HCT116 (cell line): ENCODE results near the gene INSL3.

ENCODE experiments used
- EGR1 ChIP-seq: IDR thresholded peaks from 2 replicates; pipeline ENCODE4 v1.6.1; 2012; ENCODE audit warnings: low read depth
- EZH2 ChIP-seq: fragments of 200-600 bp; sonication (generic); IDR thresholded peaks from 2 replicates; pipeline ENCODE4 v1.6.1; 2017; ENCODE audit warnings: antibody characterized with exemption, mixed run types
- POLR2A ChIP-seq: IDR thresholded peaks from 2 replicates; pipeline ENCODE4 v1.7.0; 2011; ENCODE audit warnings: borderline replicate concordance; ENCODE audit not compliant: insufficient read depth, insufficient read length; ENCODE audit errors: extremely low read depth
- POLR2AphosphoS5 ChIP-seq: IDR thresholded peaks from 2 replicates; pipeline ENCODE4 v1.6.1; 2011; ENCODE audit warnings: mild to moderate bottlenecking, low read depth, low read length, moderate library complexity
- TCF7L2 ChIP-seq: IDR thresholded peaks from 2 replicates; pipeline ENCODE4 v1.7.0; 2011; ENCODE audit warnings: borderline replicate concordance, inconsistent platforms; ENCODE audit not compliant: insufficient read depth, insufficient read length; ENCODE audit errors: extremely low read depth
- YY1 ChIP-seq: IDR thresholded peaks from 2 replicates; pipeline ENCODE4 v1.6.1; 2011; ENCODE audit warnings: low read length, low read depth, moderate library complexity, mild to moderate bottlenecking; ENCODE audit not compliant: insufficient replicate concordance; ENCODE audit errors: extremely low read depth
- ZNF274 ChIP-seq: fragments of 200-500 bp; sonication (Bioruptor generic); IDR thresholded peaks from 2 replicates; pipeline ENCODE4 v1.6.1; 2014; ENCODE audit warnings: mild to moderate bottlenecking, low read depth, low read length, inconsistent platforms
- TF ChIP-seq, protein P1 (sequence below): IDR thresholded peaks from 2 replicates; pipeline ENCODE4 v1.6.1; 2012
- TF ChIP-seq, protein P2 (sequence below), 3 experiments: fragments of 200-600 bp in 1 of 3; sonication (generic) in 1 of 3; IDR thresholded peaks in 2 of 3; conservative IDR thresholded peaks in 1 of 3; 2 replicates each; pipeline ENCODE4 v1.5.1; 2012 to 2017; ENCODE audit warnings: low read depth in 2 of 3, low read length in 2 of 3, antibody characterized with exemption in 1 of 3, borderline replicate concordance in 1 of 3, control low read depth in 1 of 3, mild to moderate bottlenecking in 1 of 3, mixed read lengths in 1 of 3, mixed run types in 1 of 3, moderate library complexity in 1 of 3; ENCODE audit not compliant: insufficient read depth in 1 of 3

DNA sequence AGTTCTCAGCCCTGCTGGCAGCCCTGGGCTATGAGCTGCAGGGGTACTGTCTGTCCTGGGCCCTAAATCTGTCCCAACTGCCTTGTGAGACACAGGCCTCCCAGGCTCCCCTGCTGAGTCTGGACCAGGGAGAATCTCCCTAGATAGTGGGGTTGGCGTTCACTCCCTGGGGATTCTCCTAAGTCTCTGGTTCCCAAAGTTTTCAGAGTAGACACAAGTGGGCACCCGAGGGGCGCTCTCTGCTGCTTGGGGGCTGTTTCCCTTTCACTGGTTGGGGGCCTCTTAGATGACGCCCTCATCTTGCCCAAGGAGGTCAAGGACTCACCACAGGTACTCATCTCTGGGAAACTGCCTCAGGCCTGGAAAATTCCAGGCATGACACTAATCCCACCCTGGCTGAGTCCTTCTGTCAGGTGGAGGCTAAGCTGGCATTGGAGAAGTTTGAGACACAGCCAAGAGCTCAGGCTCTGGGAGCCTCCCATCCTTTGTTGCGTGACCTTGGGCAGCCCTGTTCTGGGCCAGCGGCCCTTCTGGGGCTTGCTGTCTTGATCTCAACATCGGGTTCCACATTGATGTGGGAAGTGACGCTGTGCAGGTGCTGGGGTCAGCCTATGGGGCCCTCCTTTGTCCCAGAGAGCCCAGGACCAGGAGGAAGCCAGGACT, 42.3 kb upstream of the INSL3 start:
- TF ChIP-seq ZNF274: no peak
- TF ChIP-seq, protein P1, sequence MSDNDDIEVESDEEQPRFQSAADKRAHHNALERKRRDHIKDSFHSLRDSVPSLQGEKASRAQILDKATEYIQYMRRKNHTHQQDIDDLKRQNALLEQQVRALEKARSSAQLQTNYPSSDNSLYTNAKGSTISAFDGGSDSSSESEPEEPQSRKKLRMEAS: no peak
- TF ChIP-seq POLR2A: no peak
- TF ChIP-seq, protein P2, sequence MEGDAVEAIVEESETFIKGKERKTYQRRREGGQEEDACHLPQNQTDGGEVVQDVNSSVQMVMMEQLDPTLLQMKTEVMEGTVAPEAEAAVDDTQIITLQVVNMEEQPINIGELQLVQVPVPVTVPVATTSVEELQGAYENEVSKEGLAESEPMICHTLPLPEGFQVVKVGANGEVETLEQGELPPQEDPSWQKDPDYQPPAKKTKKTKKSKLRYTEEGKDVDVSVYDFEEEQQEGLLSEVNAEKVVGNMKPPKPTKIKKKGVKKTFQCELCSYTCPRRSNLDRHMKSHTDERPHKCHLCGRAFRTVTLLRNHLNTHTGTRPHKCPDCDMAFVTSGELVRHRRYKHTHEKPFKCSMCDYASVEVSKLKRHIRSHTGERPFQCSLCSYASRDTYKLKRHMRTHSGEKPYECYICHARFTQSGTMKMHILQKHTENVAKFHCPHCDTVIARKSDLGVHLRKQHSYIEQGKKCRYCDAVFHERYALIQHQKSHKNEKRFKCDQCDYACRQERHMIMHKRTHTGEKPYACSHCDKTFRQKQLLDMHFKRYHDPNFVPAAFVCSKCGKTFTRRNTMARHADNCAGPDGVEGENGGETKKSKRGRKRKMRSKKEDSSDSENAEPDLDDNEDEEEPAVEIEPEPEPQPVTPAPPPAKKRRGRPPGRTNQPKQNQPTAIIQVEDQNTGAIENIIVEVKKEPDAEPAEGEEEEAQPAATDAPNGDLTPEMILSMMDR (IDR thresholded peaks at IDR 0.05 in 2 of 3, conservative IDR thresholded peaks at IDR 0.05 in 1 of 3; ENCODE audit: borderline replicate concordance in 1 of 3, insufficient read depth in 1 of 3, low read depth in 2 of 3, low read length in 2 of 3): no peak
- TF ChIP-seq EZH2: no peak
- TF ChIP-seq POLR2AphosphoS5: no peak
- no peak for TF ChIP-seq EGR1
- no peak for TF ChIP-seq YY1
- TF ChIP-seq TCF7L2: no peak
